GM12873 (cell line): ENCODE measurements around the gene LRIG1.

Source experiments
- TF ChIP-seq, protein P1 (sequence below): IDR thresholded peaks from 2 replicates; pipeline ENCODE4 v1.5.1; 2012; ENCODE audit warnings: low read depth, mild to moderate bottlenecking, moderate library complexity, low read length, control low read depth; ENCODE audit not compliant: insufficient read depth; ENCODE audit errors: missing control alignments

LRIG1 gene

DNA sequence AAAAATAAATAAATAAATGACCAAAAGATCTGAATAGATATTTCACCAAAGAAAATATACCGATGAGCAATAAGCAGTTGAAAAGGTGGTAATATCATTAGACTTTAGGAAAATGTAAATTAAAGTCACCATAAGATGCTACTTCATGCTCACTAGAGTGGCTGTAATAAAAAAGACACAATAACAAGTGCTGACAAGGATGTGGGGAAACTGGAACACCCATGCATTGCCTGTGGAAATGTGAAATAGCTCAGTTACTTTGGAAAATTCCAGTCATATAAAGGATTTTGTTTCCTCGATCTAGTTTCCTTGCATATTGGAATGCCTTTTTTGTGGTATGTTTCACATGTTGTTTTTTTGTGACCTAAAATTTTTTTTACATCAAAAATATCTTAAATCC, 36.0 kb upstream of the LRIG1 start:
- TF ChIP-seq, protein P1, sequence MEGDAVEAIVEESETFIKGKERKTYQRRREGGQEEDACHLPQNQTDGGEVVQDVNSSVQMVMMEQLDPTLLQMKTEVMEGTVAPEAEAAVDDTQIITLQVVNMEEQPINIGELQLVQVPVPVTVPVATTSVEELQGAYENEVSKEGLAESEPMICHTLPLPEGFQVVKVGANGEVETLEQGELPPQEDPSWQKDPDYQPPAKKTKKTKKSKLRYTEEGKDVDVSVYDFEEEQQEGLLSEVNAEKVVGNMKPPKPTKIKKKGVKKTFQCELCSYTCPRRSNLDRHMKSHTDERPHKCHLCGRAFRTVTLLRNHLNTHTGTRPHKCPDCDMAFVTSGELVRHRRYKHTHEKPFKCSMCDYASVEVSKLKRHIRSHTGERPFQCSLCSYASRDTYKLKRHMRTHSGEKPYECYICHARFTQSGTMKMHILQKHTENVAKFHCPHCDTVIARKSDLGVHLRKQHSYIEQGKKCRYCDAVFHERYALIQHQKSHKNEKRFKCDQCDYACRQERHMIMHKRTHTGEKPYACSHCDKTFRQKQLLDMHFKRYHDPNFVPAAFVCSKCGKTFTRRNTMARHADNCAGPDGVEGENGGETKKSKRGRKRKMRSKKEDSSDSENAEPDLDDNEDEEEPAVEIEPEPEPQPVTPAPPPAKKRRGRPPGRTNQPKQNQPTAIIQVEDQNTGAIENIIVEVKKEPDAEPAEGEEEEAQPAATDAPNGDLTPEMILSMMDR: no peak

DNA sequence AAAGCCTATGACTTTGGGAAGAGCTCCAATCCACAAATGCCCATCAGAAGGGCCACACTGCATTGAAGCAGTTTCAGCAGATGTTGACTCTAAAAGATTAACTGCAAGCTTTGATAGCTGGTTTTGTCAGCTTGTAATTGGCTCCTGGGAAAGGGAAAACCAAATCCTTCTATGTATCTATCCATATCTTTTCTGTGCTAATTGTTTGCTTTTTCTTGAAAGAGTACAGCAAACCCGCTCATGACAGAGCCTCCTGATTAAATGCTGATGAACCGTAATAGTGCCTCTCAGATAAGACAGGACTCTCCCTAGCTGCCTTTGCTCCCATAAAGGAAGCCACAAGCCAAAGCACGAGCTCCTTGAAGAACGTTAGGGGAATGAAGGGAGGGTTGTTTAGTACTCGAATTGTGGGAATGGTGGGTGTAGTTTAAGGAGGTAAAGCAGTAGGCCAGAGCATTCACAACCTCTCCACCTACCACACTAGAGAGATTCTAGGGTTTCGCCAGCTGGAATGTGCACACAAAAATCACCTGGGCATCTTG, 33.6 kb upstream of the LRIG1 start:
- TF ChIP-seq, protein P1: no peak

DNA sequence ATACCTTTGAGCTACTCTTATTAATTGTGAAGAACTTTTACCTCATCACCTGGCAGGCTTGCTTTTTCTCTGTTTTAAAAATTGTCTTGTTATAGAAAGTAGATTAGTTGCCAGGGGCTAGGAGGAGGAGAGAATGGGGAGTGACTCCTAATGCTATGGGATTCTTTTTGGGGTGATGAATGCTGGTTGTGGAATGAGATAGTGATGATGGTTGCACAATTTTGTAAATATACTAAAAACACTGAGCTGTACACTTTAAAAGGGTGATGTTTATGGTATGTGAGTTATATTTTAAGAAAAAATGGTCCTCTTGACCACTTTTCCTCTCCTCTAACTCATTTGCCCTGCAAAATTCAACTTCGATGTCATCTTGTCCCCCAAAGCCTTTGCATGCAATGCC, 31.8 kb upstream of the LRIG1 start:
- TF ChIP-seq, protein P1: no peak

DNA sequence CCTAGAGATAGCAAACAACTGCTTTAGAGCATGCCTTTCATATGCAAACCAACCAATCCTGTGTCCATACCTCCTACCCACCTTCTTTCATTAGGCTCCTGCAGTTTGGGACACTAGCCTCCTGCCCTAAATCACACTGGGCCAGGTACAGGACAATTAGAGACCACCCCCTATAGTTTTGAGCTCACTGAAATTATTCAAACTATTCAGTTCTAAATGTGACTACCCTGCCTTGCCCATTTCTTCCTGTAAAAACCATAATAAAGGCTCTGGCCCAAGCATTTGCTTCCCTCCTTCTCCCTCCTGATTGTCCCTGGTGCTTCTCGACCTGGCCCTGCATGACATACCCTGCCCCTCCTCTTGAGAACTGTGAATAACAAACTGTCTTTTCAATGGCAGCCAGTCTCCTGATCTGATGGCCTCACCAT, 31.4 kb upstream of the LRIG1 start:
- TF ChIP-seq, protein P1: no peak

DNA sequence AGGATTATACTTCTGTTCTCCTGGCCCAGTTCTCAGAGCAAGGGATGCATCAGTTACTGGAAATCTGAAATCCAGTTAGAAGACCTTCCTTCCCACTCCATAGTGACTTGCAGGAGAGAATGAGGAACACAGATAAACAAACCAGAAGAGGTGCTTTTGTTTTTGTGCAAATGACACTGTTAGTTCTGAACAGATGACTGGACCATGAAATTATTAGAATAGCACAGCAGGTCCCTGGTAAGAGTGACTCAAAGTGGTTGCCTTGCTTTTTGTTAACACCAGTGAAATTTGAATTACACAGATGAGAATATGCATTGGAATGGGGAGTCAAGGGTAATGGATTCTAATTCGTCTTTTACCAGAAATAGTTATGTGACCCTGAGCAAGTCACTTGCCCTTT, 30.4 kb upstream of the LRIG1 start:
- TF ChIP-seq, protein P1: no peak

DNA sequence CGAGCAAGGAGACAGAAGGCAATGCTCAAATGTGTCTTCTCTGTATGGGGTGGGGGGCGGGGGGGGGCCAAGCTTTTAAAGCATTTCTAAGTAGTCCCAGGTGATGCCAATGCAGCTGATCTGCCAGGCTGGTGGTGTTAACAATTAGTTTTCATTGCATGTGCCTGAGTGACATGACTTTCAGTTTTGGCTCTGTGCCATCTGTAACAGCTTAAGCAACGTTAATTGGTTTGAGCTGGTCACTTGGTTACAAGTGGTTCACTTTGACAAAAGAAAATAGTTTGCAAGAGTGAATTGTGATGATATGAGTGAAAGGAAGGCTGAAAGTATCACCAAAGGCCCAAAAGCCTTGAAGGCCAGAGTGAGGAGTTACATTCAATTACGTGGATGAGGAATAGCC, 26.4 kb upstream of the LRIG1 start:
- TF ChIP-seq, protein P1: no peak

DNA sequence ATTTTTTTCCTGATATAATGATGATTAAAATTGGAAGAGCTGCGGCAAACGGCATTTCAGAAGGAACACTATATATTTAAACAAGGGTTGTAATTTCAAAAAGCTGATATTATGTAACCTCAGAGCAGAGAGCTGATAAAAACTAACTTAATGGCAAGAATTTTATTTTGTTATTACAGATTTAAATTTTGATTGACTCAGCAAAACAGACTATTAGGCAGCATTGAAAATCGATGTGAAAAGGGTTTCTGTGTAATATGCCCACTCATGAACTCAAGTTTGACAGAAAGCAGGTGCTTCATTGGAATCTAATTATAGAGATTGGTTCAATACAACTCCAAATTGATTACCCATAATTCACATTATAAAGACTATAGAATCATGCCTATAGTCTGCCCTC, 24.9 kb upstream of the LRIG1 start:
- TF ChIP-seq, protein P1: no peak
